HepG2 (cell line): Measurements from ENCODE around the gene EFNA2. TPM values are rescaled to one million over a fixed set of nuclear protein-coding genes. Genes with fewer than 3 reads are reported as not detected.

ENCODE experiments used
- ATAD3A ChIP-seq: sonication (generic); formaldehyde crosslinking; IDR thresholded peaks from 2 replicates; pipeline ENCODE4 v1.4.0; 2020; ENCODE audit warnings: missing genetic modification reagents
- CHD4 ChIP-seq: fragments of 200-600 bp; sonication (generic); IDR thresholded peaks from 2 replicates; pipeline ENCODE4 v1.7.0; 2017; ENCODE audit warnings: mild to moderate bottlenecking, low read length, borderline replicate concordance
- ETV5 ChIP-seq: IDR thresholded peaks from 2 replicates; pipeline ENCODE4 v1.6.1; 2018; ENCODE audit warnings: missing biosample characterization, missing genetic modification reagents, inconsistent platforms, borderline replicate concordance
- FOXP1 ChIP-seq, 2 experiments: fragments of 450-650 bp in 1 of 2; IDR thresholded peaks; 2 replicates each; pipeline ENCODE4 v1.6.1; 2017 to 2018; ENCODE audit warnings: antibody characterized with exemption in 1 of 2
- GATA4 ChIP-seq: sonication (generic); IDR thresholded peaks from 2 replicates; pipeline ENCODE4 v1.6.1; 2016; ENCODE audit warnings: antibody characterized with exemption, low read depth, borderline replicate concordance
- HNRNPUL1 ChIP-seq: fragments of 200-400 bp; formaldehyde crosslinking; IDR thresholded peaks from 2 replicates; pipeline ENCODE4 v1.6.1; 2017; ENCODE audit warnings: low read depth, mild to moderate bottlenecking, low read length, moderate library complexity
- MXD4 ChIP-seq: IDR thresholded peaks from 2 replicates; pipeline ENCODE4 v1.6.1; 2016; ENCODE audit warnings: mild to moderate bottlenecking, missing biosample characterization, missing genetic modification reagents
- MXI1 ChIP-seq: IDR thresholded peaks from 3 replicates; pipeline ENCODE4 v1.6.1; 2012; ENCODE audit warnings: low read depth, low read length, inconsistent platforms, borderline replicate concordance
- NFE2 ChIP-seq: sonication (generic); formaldehyde crosslinking; IDR thresholded peaks from 2 replicates; pipeline ENCODE4 v1.4.0; 2020; ENCODE audit warnings: missing genetic modification reagents
- NRL ChIP-seq: sonication (generic); formaldehyde crosslinking; IDR thresholded peaks from 2 replicates; pipeline ENCODE4 v1.5.0; 2020; ENCODE audit warnings: missing genetic modification reagents, mild to moderate bottlenecking, moderate library complexity, borderline replicate concordance
- RXRB ChIP-seq: IDR thresholded peaks from 2 replicates; pipeline ENCODE4 v1.6.1; 2016; ENCODE audit warnings: borderline replicate concordance, missing genetic modification reagents, missing compliant biosample characterization
- SYNCRIP ChIP-seq: fragments of 200-400 bp; formaldehyde crosslinking; IDR thresholded peaks from 2 replicates; pipeline ENCODE4 v1.6.1; 2018; ENCODE audit warnings: mild to moderate bottlenecking, low read depth, low read length; ENCODE audit not compliant: insufficient read depth
- TP53 ChIP-seq: sonication (generic); formaldehyde crosslinking; conservative IDR thresholded peaks from 2 replicates; pipeline ENCODE4 v1.4.0; 2020; ENCODE audit warnings: missing genetic modification reagents
- ZNF264 ChIP-seq: sonication (generic); formaldehyde crosslinking; IDR thresholded peaks from 2 replicates; pipeline ENCODE4 v1.4.0; 2020; ENCODE audit warnings: missing genetic modification reagents
- ZNF44 ChIP-seq: sonication (generic); formaldehyde crosslinking; IDR thresholded peaks from 2 replicates; pipeline ENCODE4 v1.5.1; 2020; ENCODE audit warnings: mild to moderate bottlenecking, missing genetic modification reagents
- ZNF788 ChIP-seq: sonication (generic); formaldehyde crosslinking; IDR thresholded peaks from 2 replicates; pipeline ENCODE4 v1.5.0; 2020; ENCODE audit warnings: mild to moderate bottlenecking, missing genetic modification reagents, borderline replicate concordance
- polyA plus RNA-seq, 8 experiments: library from polyadenylated mRNA; depleted of rRNA in 3 of 8; stranded (reverse) in 7 of 8; unstranded in 1 of 8; fragments of >200 nt; fragmentation: Illumina TruSeq in 4 of 8; extraction: Trizol in 4 of 8; gene quantifications; 2 replicates each; pipeline versions ENCODE4 v1.2.1 to v1.2.3, GENCODE V29; 2011 to 2016; ENCODE audit warnings: low read depth in 4 of 8, missing spikeins in 1 of 8, mixed read lengths in 1 of 8; ENCODE audit not compliant: insufficient read depth in 1 of 8
- total RNA-seq, 5 experiments: library from RNA; depleted of rRNA; stranded (reverse); fragments of >200 nt; fragmentation: Illumina TruSeq; extraction: Trizol; gene quantifications; 2 replicates each; pipeline ENCODE4 v1.2.3, GENCODE V29; 2016; ENCODE audit warnings: low read depth in 1 of 5
- TF ChIP-seq, protein P1 (sequence below): sonication (generic); formaldehyde crosslinking; IDR thresholded peaks from 2 replicates; pipeline ENCODE4 v1.5.0; 2020; ENCODE audit warnings: mild to moderate bottlenecking, missing genetic modification reagents
- TF ChIP-seq, protein P2 (sequence below): sonication (generic); formaldehyde crosslinking; IDR thresholded peaks from 2 replicates; pipeline ENCODE4 v1.8.1; 2023; ENCODE audit warnings: mild to moderate bottlenecking, missing genetic modification reagents
- TF ChIP-seq, protein P3 (sequence below): sonication (generic); formaldehyde crosslinking; IDR thresholded peaks from 2 replicates; pipeline ENCODE4 v1.4.0; 2020; ENCODE audit warnings: mild to moderate bottlenecking, missing genetic modification reagents, borderline replicate concordance
- TF ChIP-seq, protein P4 (sequence below): sonication (generic); formaldehyde crosslinking; IDR thresholded peaks from 2 replicates; pipeline ENCODE4 v1.4.0; 2020; ENCODE audit warnings: missing genetic modification reagents
- TF ChIP-seq, protein P5 (sequence below): sonication (generic); formaldehyde crosslinking; IDR thresholded peaks from 2 replicates; pipeline ENCODE4 v1.4.0; 2020; ENCODE audit warnings: missing genetic modification reagents

Gene EFNA2
- total and polyA plus RNA-seq, 2 of the 13 experiments (the other 11 are each of a cell fraction or from before 2014, with no cell fraction given): 6.0 to 9.9 TPM

DNA sequence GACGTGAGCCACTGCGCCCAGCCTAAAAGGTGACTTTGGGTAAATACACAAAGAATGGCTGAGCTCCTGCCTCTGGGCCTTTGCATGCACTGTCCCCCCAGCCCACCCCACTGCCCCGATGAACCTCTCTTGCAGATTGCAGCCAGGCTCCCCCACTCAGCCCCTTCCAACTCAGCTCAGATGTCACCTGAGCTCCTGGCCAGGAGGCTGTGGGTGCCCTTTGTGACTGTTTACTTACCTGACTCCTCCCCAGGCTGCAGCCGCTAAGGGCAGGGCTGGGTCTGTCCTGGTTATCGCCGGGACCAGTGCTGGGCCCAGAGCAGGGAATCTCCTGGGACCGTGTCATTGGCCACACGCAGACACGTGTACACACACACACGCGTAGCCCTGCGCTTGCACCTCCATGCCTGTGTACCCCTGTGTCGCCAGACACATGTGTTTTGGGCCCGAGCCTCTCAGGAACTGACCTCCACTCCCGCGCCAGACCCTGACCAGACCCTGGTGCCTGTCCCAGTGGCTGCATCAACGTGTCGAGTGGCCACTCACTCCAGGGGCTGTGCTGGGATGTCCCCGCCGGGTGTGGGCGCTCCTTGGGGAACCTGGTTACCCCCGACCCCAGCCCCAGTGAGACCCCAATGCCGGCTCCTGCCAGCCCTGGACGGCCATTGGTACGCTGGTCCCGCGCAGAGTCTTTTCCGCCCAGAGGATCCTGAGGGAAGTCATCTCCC lies 18.7 kb downstream of the EFNA2 start (continued):
- TF ChIP-seq SYNCRIP (no peak), TP53 (CRISPR knock-in tag) (no peak), NFE2 (CRISPR knock-in tag) (no peak), RXRB (peak; percentile 56; the same call in 1 of the 2 replicates), MXI1 (peak; percentile 55; the same call in 1 of the 3 replicates), HNRNPUL1 (no peak), CHD4 (no peak), ZNF264 (CRISPR knock-in tag) (no peak), MXD4 (CRISPR knock-in tag) (0 out of 2 replicates have a peak, but pooled peaks have one; percentile 6), ZNF788 (0 out of 2 replicates have a peak, but pooled peaks have one; percentile 57), FOXP1 (IDR thresholded peaks at IDR 0.05) (no peak), FOXP1 (CRISPR knock-in tag; IDR thresholded peaks at IDR 0.05) (peak; percentile 36; the same call in 1 of the 2 replicates), NRL (no peak), ZNF44 (no peak), ETV5 (CRISPR knock-in tag) (no peak; the same call in 1 of the 2 replicates), ATAD3A (CRISPR knock-in tag) (no peak), GATA4 (no peak)
- TF ChIP-seq, protein P1, sequence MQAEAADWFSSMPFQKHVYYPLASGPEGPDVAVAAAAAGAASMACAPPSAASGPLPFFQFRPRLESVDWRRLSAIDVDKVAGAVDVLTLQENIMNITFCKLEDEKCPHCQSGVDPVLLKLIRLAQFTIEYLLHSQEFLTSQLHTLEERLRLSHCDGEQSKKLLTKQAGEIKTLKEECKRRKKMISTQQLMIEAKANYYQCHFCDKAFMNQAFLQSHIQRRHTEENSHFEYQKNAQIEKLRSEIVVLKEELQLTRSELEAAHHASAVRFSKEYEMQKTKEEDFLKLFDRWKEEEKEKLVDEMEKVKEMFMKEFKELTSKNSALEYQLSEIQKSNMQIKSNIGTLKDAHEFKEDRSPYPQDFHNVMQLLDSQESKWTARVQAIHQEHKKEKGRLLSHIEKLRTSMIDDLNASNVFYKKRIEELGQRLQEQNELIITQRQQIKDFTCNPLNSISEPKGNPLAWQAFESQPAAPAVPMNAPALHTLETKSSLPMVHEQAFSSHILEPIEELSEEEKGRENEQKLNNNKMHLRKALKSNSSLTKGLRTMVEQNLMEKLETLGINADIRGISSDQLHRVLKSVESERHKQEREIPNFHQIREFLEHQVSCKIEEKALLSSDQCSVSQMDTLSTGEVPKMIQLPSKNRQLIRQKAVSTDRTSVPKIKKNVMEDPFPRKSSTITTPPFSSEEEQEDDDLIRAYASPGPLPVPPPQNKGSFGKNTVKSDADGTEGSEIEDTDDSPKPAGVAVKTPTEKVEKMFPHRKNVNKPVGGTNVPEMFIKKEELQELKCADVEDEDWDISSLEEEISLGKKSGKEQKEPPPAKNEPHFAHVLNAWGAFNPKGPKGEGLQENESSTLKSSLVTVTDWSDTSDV (CRISPR knock-in tag): no peak
- TF ChIP-seq, protein P2, sequence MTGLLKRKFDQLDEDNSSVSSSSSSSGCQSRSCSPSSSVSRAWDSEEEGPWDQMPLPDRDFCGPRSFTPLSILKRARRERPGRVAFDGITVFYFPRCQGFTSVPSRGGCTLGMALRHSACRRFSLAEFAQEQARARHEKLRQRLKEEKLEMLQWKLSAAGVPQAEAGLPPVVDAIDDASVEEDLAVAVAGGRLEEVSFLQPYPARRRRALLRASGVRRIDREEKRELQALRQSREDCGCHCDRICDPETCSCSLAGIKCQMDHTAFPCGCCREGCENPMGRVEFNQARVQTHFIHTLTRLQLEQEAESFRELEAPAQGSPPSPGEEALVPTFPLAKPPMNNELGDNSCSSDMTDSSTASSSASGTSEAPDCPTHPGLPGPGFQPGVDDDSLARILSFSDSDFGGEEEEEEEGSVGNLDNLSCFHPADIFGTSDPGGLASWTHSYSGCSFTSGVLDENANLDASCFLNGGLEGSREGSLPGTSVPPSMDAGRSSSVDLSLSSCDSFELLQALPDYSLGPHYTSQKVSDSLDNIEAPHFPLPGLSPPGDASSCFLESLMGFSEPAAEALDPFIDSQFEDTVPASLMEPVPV (CRISPR knock-in tag): no peak
- TF ChIP-seq, protein P3, sequence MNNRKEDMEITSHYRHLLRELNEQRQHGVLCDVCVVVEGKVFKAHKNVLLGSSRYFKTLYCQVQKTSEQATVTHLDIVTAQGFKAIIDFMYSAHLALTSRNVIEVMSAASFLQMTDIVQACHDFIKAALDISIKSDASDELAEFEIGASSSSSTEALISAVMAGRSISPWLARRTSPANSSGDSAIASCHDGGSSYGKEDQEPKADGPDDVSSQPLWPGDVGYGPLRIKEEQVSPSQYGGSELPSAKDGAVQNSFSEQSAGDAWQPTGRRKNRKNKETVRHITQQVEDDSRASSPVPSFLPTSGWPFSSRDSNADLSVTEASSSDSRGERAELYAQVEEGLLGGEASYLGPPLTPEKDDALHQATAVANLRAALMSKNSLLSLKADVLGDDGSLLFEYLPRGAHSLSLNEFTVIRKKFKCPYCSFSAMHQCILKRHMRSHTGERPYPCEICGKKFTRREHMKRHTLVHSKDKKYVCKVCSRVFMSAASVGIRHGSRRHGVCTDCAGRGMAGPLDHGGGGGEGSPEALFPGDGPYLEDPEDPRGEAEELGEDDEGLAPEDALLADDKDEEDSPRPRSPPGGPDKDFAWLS: 0 out of 2 replicates have a peak, but pooled peaks have one; percentile 70
- TF ChIP-seq, protein P4, sequence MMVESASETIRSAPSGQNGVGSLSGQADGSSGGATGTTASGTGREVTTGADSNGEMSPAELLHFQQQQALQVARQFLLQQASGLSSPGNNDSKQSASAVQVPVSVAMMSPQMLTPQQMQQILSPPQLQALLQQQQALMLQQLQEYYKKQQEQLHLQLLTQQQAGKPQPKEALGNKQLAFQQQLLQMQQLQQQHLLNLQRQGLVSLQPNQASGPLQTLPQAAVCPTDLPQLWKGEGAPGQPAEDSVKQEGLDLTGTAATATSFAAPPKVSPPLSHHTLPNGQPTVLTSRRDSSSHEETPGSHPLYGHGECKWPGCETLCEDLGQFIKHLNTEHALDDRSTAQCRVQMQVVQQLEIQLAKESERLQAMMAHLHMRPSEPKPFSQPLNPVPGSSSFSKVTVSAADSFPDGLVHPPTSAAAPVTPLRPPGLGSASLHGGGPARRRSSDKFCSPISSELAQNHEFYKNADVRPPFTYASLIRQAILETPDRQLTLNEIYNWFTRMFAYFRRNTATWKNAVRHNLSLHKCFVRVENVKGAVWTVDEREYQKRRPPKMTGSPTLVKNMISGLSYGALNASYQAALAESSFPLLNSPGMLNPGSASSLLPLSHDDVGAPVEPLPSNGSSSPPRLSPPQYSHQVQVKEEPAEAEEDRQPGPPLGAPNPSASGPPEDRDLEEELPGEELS (CRISPR knock-in tag): peak; percentile 49; the same call in 1 of the 2 replicates
- TF ChIP-seq, protein P5, sequence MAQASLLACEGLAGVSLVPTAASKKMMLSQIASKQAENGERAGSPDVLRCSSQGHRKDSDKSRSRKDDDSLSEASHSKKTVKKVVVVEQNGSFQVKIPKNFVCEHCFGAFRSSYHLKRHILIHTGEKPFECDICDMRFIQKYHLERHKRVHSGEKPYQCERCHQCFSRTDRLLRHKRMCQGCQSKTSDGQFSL (CRISPR knock-in tag): peak; percentile 80
